ENCODE data around the gene PTPRG.

GRCh38 chr3:61524933-61525332 lies 36.4 kb upstream of the PTPRG start:
- TF ChIP-seq POLR2A (IDR thresholded peaks at IDR 0.05), result no peak
- TF ChIP-seq CTCF (IDR thresholded peaks at IDR 0.05), result no peak
